Activated CD8-positive, alpha-beta T cell treated with anti-CD3 and anti-CD28 coated beads, Interleukin-2, amount 10 ng/mL, durations not matched to agents 7 days and 5 days (primary cell): ENCODE results near the gene ASAP3. TPM values are rescaled to one million over a fixed set of nuclear protein-coding genes. Genes with fewer than 3 reads are reported as not detected.
A peak's percentile ranks its signal among the peaks of the same experiment; 100 is the strongest.

ENCODE experiments used
- ATAC-seq: fragments of 150-1000 bp; cut with Tn5 transposase; one replicate; pipeline ENCODE4 v1.10.0; 2021; ENCODE audit warnings: moderate library complexity
- CTCF ChIA-PET: fragments of 350-600 bp; sonication (Branson Sonifier 250); formaldehyde crosslinking; loops from one replicate; lab custom pipeline; 2021; ENCODE audit warnings: antibody characterized with exemption; lab: Charles Lee
- POLR2A ChIA-PET: fragments of 350-600 bp; sonication (Branson Sonifier 250); formaldehyde crosslinking; loops from one replicate; lab custom pipeline; 2021; ENCODE audit warnings: antibody characterized with exemption; lab: Charles Lee
- DNase-seq: peaks from one replicate; pipeline ENCODE4 v3.0.0-alpha.2; 2020
- H3K27ac Mint-ChIP-seq: one replicate; pipeline ENCODE4 v1.8.0; 2021; ENCODE audit warnings: mild to moderate bottlenecking, mixed read lengths
- H3K27me3 Mint-ChIP-seq: one replicate; pipeline ENCODE4 v1.8.0; 2021; ENCODE audit warnings: low read depth, mixed read lengths
- H3K36me3 Mint-ChIP-seq: one replicate; pipeline ENCODE4 v1.8.0; 2021; ENCODE audit warnings: low read depth, mixed read lengths
- H3K4me1 Mint-ChIP-seq: one replicate; pipeline ENCODE4 v1.8.0; 2021; ENCODE audit warnings: low read depth, mixed read lengths
- H3K4me3 Mint-ChIP-seq: one replicate; pipeline ENCODE4 v1.8.0; 2021; ENCODE audit warnings: mild to moderate bottlenecking, mixed read lengths
- H3K9me3 Mint-ChIP-seq: one replicate; pipeline ENCODE4 v1.8.0; 2022; ENCODE audit warnings: mixed read lengths; ENCODE audit not compliant: insufficient read depth
- total RNA-seq, 2 experiments: library from RNA; stranded (reverse); gene quantifications; one replicate each; pipeline ENCODE4 v1.2.3, GENCODE V29; 2021

Gene ASAP3
- total RNA-seq, 2 experiments from 2014 or later: 0.24 to 0.83 TPM

GRCh38 chr1:23492132-23492720, 8.2 kb upstream of the ASAP3 start:
- H3K4me1 Mint-ChIP-seq: peaks cover 2% of the 10 kb centered on the region
- ATAC-seq (no peak), DNase-seq (no peak)
- no peak overlapping the region for H3K27ac Mint-ChIP-seq
- H3K4me3 Mint-ChIP-seq: no peak overlapping the region
- no peaks in the 10 kb centered on the region for H3K9me3 Mint-ChIP-seq
- no peaks in the 10 kb centered on the region for H3K36me3 Mint-ChIP-seq
- POLR2A ChIA-PET: no interaction called here
- peaks cover 24% of the 10 kb centered on the region for H3K27me3 Mint-ChIP-seq
- CTCF ChIA-PET: no interaction called here

GRCh38 chr1:23489842-23490241, 5.9 kb upstream of the ASAP3 start:
- peaks cover 4% of the 10 kb centered on the region for H3K4me1 Mint-ChIP-seq
- H3K4me3 Mint-ChIP-seq: no peak overlapping the region
- no peaks in the 10 kb centered on the region for H3K9me3 Mint-ChIP-seq
- CTCF ChIA-PET: no interaction called here
- H3K27me3 Mint-ChIP-seq: peaks cover 40% of the 10 kb centered on the region
- DNase-seq: no peak
- H3K27ac Mint-ChIP-seq: no peak overlapping the region
- H3K36me3 Mint-ChIP-seq: no peaks in the 10 kb centered on the region
- no peak for ATAC-seq
- POLR2A ChIA-PET: no interaction called here

GRCh38 chr1:23485002-23485332, 988 bp upstream of the ASAP3 start:
- peaks cover 3% of the 10 kb centered on the region for H3K36me3 Mint-ChIP-seq
- H3K27ac Mint-ChIP-seq: no peak overlapping the region
- peaks cover 56% of the 10 kb centered on the region for H3K27me3 Mint-ChIP-seq
- no peak for DNase-seq
- ChIA-PET CTCF (interaction anchor here (0.8 to 5.3 kb wide), 4 partner anchors 12 to 152 kb away, joined by 3 to 55 read pairs (median 8); no protein-coding TSS in a partner anchor), POLR2A (interaction anchor here (0.9 to 1.7 kb wide), 4 partner anchors 8 to 207 kb away, joined by 3 to 4 read pairs (median 3); partner anchors contain the start of gene RPL11)
- H3K9me3 Mint-ChIP-seq: no peaks in the 10 kb centered on the region
- H3K4me3 Mint-ChIP-seq: peak overlapping the region; percentile 79
- H3K4me1 Mint-ChIP-seq: peaks cover 17% of the 10 kb centered on the region
- ATAC-seq: no peak

GRCh38 chr1:23484253-23485001, 448 bp upstream of the ASAP3 start:
- peaks cover 58% of the 10 kb centered on the region for H3K27me3 Mint-ChIP-seq

GRCh38 chr1:23481904-23482303, 2.1 kb downstream of the ASAP3 start:
- H3K4me3 Mint-ChIP-seq: no peak overlapping the region

More at GRCh38 chr1:23484253-23485001, 448 bp upstream of the ASAP3 start:
- Mint-ChIP-seq H3K36me3 (peaks cover 3% of the 10 kb centered on the region), H3K4me3 (peak overlapping the region; percentile 79), H3K4me1 (peaks cover 17% of the 10 kb centered on the region), H3K27ac (peak overlapping the region; percentile 79), H3K9me3 (no peaks in the 10 kb centered on the region)
- DNase-seq: peak; percentile 95
- ATAC-seq: peak; percentile 91
- CTCF ChIA-PET: interaction anchor here (0.8 to 5.3 kb wide), 5 partner anchors 12 to 153 kb away, joined by 3 to 55 read pairs (median 5); no protein-coding TSS in a partner anchor
- POLR2A ChIA-PET: interaction anchor here (1.0 to 1.7 kb wide), 3 partner anchors 9 to 44 kb away, joined by 3 to 4 read pairs (median 3); no protein-coding TSS in a partner anchor

GRCh38 chr1:23481026-23481597, 2.9 kb downstream of the ASAP3 start:
- H3K4me3 Mint-ChIP-seq: no peak overlapping the region
- peaks cover 3% of the 10 kb centered on the region for H3K36me3 Mint-ChIP-seq
- ATAC-seq: no peak
- POLR2A ChIA-PET: no interaction called here
- peaks cover 17% of the 10 kb centered on the region for H3K4me1 Mint-ChIP-seq
- no peak for DNase-seq
- H3K27ac Mint-ChIP-seq: no peak overlapping the region
- H3K27me3 Mint-ChIP-seq: peaks cover 58% of the 10 kb centered on the region
- CTCF ChIA-PET: interaction anchor here (1.1 to 1.2 kb wide), 2 partner anchors 16 to 77 kb away, joined by 3 to 5 read pairs; no protein-coding TSS in a partner anchor
- H3K9me3 Mint-ChIP-seq: no peaks in the 10 kb centered on the region

More at GRCh38 chr1:23481904-23482303, 2.1 kb downstream of the ASAP3 start:
- Mint-ChIP-seq H3K36me3 (peaks cover 3% of the 10 kb centered on the region), H3K9me3 (no peaks in the 10 kb centered on the region), H3K27ac (no peak overlapping the region), H3K27me3 (peaks cover 59% of the 10 kb centered on the region), H3K4me1 (peaks cover 17% of the 10 kb centered on the region)
- ChIA-PET CTCF (interaction anchor here (1.1 kb wide), 1 partner anchor 15 kb away, joined by 5 read pairs; no protein-coding TSS in a partner anchor), POLR2A (no interaction called here)
- no peak for ATAC-seq
- DNase-seq: no peak

- H3K27me3 Mint-ChIP-seq: peaks cover 53% of the 10 kb centered on the region
- ATAC-seq (no peak), DNase-seq (no peak)
- peaks cover 3% of the 10 kb centered on the region for H3K36me3 Mint-ChIP-seq
- ChIA-PET POLR2A (no interaction called here), CTCF (interaction anchor here (1.2 to 1.8 kb wide), 2 partner anchors 17 to 76 kb away, joined by 3 to 4 read pairs; no protein-coding TSS in a partner anchor)
- no peak overlapping the region for H3K27ac Mint-ChIP-seq
- no peak overlapping the region for H3K4me3 Mint-ChIP-seq
- peaks cover 17% of the 10 kb centered on the region for H3K4me1 Mint-ChIP-seq
- H3K9me3 Mint-ChIP-seq: no peaks in the 10 kb centered on the region
Measured at GRCh38 chr1:23480187-23481025, 3.6 kb downstream of the ASAP3 start.

GRCh38 chr1:23479666-23479941, 4.4 kb downstream of the ASAP3 start:
- H3K9me3 Mint-ChIP-seq: no peaks in the 10 kb centered on the region
- DNase-seq (no peak), ATAC-seq (no peak)
- POLR2A ChIA-PET: interaction anchor here (0.6 kb wide), 1 partner anchor 67 kb away, joined by 3 read pairs; no protein-coding TSS in a partner anchor
- CTCF ChIA-PET: interaction anchor here (1.8 kb wide), 1 partner anchor 18 kb away, joined by 4 read pairs; no protein-coding TSS in a partner anchor
- no peak overlapping the region for H3K4me3 Mint-ChIP-seq
- H3K36me3 Mint-ChIP-seq: peaks cover 3% of the 10 kb centered on the region
- H3K27me3 Mint-ChIP-seq: peaks cover 45% of the 10 kb centered on the region
- H3K4me1 Mint-ChIP-seq: peaks cover 11% of the 10 kb centered on the region
- H3K27ac Mint-ChIP-seq: no peak overlapping the region

- CTCF ChIA-PET: interaction anchor here (1.8 kb wide), 1 partner anchor 18 kb away, joined by 4 read pairs; no protein-coding TSS in a partner anchor
- POLR2A ChIA-PET: interaction anchor here (0.6 kb wide), 1 partner anchor 68 kb away, joined by 3 read pairs; no protein-coding TSS in a partner anchor
- ATAC-seq (no peak), DNase-seq (no peak)
- Mint-ChIP-seq H3K27me3 (peaks cover 45% of the 10 kb centered on the region), H3K4me3 (no peak overlapping the region), H3K4me1 (peaks cover 8% of the 10 kb centered on the region), H3K36me3 (peaks cover 3% of the 10 kb centered on the region), H3K27ac (no peak overlapping the region), H3K9me3 (no peaks in the 10 kb centered on the region)
Measured at GRCh38 chr1:23478896-23479665, 4.9 kb downstream of the ASAP3 start.

GRCh38 chr1:23477359-23478144, 6.4 kb downstream of the ASAP3 start:
- POLR2A ChIA-PET: no interaction called here
- H3K27ac Mint-ChIP-seq: no peak overlapping the region
- DNase-seq (no peak), ATAC-seq (no peak)
- H3K4me3 Mint-ChIP-seq: no peak overlapping the region
- no peaks in the 10 kb centered on the region for H3K36me3 Mint-ChIP-seq
- peaks cover 36% of the 10 kb centered on the region for H3K27me3 Mint-ChIP-seq
- H3K9me3 Mint-ChIP-seq: no peaks in the 10 kb centered on the region
- H3K4me1 Mint-ChIP-seq: no peaks in the 10 kb centered on the region
- CTCF ChIA-PET: no interaction called here
